ENCODE data around the gene PDGFD. TPM values are rescaled to one million over a fixed set of nuclear protein-coding genes. Genes with fewer than 3 reads are reported as not detected.

Gene PDGFD
- total and polyA plus RNA-seq, 2 experiments from 2014 or later, result 1.9 to 4.5 TPM

- no peaks in the 10 kb centered on the region for H3K36me3 Mint-ChIP-seq (ENCODE audit: low read depth)
- Histone ChIP-seq H2AFZ (no peak overlapping the region), H3K4me2 (no peak overlapping the region), H4K20me1 (replicated peaks; ENCODE audit: insufficient read depth) (no peaks in the 10 kb centered on the region), H3K27ac (ENCODE audit: low read depth) (no peak overlapping the region), H3K27me3 (ENCODE audit: insufficient read depth) (no peaks in the 10 kb centered on the region), H3K36me3 (ENCODE audit: insufficient read depth) (no peaks in the 10 kb centered on the region), H3K79me2 (replicated peaks; ENCODE audit: insufficient read depth) (no peaks in the 10 kb centered on the region), H3F3A (replicated peaks; ENCODE audit: low read depth) (no peaks in the 10 kb centered on the region), H3K4me3 (no peak overlapping the region), H3K4me1 (ENCODE audit: insufficient read depth) (no peaks in the 10 kb centered on the region), H3K9me2 (ENCODE audit: insufficient read depth) (no peaks in the 10 kb centered on the region)
- H3K9me3 Mint-ChIP-seq, result no peaks in the 10 kb centered on the region
- H3K4me3 Mint-ChIP-seq, result no peak overlapping the region
- H3K27ac Mint-ChIP-seq, result no peak overlapping the region
- ATAC-seq (no peak), DNase-seq (ENCODE audit: low spot score) (no peak)
- TF ChIP-seq ZNF462 (CRISPR knock-in tag; IDR thresholded peaks at IDR 0.05) (no peak), ZNF114 (CRISPR knock-in tag; IDR thresholded peaks at IDR 0.05) (no peak), EZH2phosphoT487 (IDR thresholded peaks at IDR 0.05; ENCODE audit: unreplicated experiment) (no peak), CREB1 (CRISPR knock-in tag; IDR thresholded peaks at IDR 0.05; ENCODE audit: low read depth) (no peak), JUNB (IDR thresholded peaks at IDR 0.05; ENCODE audit: unreplicated experiment) (no peak), NANOG (IDR thresholded peaks at IDR 0.05; ENCODE audit: borderline replicate concordance) (no peak), ETS1 (IDR thresholded peaks at IDR 0.05) (no peak), ZNF331 (CRISPR knock-in tag; IDR thresholded peaks at IDR 0.05; ENCODE audit: low read depth) (no peak), REST (IDR thresholded peaks at IDR 0.05; ENCODE audit: unreplicated experiment) (no peak), EZH2 (IDR thresholded peaks at IDR 0.05; ENCODE audit: low read depth, unreplicated experiment) (no peak), POLR2AphosphoS5 (IDR thresholded peaks at IDR 0.05; ENCODE audit: low read depth) (no peak), CTCF (conservative IDR thresholded peaks at IDR 0.05; ENCODE audit: low read depth in 2 of 2) (no peak), STAT1 (IDR thresholded peaks at IDR 0.05; ENCODE audit: unreplicated experiment) (no peak)
- no peaks in the 10 kb centered on the region for H3K27me3 Mint-ChIP-seq (ENCODE audit: insufficient read depth, low read depth, poor library complexity)
- no peaks in the 10 kb centered on the region for H3K4me1 Mint-ChIP-seq
Measured at GRCh38 chr11:103946793-103947545, 217.0 kb downstream of the PDGFD start.
